ENCODE results near the gene KCNH3. TPM values are rescaled to one million over a fixed set of nuclear protein-coding genes. Genes with fewer than 3 reads are reported as not detected.

Gene KCNH3
- total RNA-seq, 1 donor from 2014 or later = 0.97 TPM

DNA sequence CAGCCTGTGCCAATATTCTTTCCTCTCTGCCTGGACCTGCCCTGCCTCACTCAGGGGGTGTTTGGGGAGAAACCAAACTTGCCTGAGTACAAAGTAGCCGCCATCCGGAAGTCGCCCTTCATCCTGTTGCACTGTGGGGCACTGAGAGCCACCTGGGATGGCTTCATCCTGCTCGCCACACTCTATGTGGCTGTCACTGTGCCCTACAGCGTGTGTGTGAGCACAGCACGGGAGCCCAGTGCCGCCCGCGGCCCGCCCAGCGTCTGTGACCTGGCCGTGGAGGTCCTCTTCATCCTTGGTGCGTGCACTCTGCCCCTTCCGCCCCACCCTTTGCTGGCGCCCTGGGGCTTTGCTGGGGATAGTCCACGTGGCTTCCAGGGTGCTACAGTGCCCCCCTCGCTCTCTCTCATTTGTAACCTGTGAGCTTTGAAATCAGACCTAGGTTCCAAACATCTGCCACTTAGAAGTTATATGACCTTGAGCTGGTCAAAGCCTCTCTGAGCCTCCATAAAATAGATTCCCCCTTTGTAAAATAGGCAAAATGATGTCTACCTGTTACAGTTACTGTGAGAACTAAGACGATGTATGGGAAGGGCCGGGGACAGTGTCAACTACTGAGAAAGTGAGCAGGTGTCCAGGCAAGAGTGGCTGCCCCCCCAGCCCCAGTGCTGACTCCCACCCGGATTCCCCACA is 4.5 kb downstream of the KCNH3 start:
- no peak for DNase-seq (ENCODE audit: low spot score)
- intact Hi-C loops (cut with DNase I) = no loop called here

DNA sequence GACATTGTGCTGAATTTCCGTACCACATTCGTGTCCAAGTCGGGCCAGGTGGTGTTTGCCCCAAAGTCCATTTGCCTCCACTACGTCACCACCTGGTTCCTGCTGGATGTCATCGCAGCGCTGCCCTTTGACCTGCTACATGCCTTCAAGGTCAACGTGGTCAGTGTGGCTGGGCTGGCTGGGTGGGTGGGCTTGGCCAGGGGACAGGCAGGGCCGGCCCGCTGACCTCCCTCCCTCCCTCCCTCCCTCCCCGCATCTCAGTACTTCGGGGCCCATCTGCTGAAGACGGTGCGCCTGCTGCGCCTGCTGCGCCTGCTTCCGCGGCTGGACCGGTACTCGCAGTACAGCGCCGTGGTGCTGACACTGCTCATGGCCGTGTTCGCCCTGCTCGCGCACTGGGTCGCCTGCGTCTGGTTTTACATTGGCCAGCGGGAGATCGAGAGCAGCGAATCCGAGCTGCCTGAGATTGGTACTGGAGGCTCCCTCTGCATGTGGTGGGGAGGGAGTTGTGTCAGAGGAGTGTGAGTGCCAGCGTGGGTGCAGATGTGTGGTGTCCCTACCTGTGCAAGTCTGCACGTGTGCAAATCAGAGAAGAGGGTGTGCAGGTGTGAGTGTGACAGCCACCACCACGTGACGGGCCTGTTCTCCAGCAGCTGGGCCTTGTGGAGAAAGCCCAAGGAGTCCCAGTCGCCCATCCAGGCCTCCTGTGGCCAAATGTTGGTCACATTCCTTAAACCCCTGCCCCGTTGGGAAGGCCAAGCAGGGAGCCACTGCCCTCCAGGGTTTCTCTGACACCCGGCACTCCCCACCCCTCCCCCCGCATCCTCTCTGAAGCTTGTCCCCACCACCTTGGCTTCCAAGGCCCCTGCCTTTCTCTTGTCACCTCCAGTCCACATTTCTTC is 5.3 kb downstream of the KCNH3 start:
- intact Hi-C loops (cut with DNase I) = no loop called here
- no peak for DNase-seq (ENCODE audit: low spot score)

DNA sequence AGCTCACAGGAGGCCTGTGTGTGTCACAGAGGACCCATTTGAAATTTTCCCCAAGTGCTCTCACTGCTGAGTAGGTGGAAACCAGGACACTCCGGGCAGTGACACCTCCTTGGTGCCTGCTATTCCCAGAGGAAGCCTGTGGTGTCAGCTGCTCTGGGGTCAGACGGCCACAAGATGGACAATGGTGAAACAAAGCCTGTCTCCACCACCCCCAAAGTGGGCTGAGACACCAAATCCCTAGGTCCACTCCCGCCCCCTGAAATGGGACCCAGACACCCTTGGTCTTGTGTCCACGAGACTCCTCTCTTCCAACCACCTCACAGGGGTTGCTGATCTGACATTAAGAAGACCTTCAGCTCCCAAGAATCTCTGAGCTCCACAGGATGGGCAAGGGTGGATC is 7.0 kb downstream of the KCNH3 start:
- DNase-seq (ENCODE audit: low spot score) = peak; percentile 50
- intact Hi-C loops (cut with DNase I) = no loop called here

DNA sequence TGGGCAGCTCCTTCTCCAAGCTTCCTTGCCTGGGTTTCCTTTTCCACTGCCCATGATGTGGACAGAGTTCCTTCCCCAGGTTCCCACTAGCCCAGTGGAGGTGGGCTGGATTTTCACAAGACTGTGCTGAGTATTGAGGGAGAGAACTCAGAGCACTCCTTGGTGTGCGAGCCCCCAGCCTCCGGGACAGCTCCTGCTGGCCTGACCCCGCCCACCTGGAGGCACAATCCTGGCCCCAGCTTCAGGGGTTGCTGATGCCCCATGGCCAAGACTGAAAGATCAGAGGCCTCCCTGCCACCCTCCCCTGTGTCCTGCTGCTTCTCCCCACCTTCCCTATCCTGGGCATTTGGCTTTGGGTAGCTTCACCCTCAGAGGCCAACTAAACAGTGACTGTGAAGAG is 7.7 kb downstream of the KCNH3 start:
- peak; percentile 51 for DNase-seq (ENCODE audit: low spot score)
- intact Hi-C loops (cut with DNase I) = no loop called here

DNA sequence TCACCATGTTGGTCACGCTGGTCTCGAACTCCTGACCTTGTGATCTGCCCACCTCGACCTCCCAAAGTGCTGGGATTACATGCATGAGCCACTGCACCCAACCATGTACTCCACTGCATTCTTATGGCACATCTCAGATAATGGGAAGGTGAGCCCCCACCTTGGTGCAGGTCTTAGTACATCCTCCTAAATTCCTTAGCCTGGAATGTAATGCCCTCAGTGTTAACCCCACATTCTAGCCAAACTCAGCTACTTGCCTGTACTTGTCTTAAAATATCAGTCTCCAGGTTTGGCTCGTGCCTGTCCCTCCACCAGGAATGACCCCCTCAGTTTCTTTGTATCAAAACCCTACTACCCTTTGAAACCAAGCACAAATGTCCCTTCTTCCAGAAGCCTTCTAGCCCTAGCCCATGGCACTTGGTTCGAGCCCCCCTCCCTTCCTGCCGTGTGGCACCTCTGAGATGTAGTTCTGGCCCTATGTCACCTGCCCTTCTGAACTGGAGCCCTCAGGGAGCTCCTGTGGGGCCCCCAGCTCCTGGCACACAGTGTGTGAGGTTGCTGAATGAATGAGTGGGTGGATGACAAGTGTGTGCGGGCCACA is 8.4 kb downstream of the KCNH3 start:
- no peak for DNase-seq (ENCODE audit: low spot score)
- intact Hi-C loops (cut with DNase I) = no loop called here

DNA sequence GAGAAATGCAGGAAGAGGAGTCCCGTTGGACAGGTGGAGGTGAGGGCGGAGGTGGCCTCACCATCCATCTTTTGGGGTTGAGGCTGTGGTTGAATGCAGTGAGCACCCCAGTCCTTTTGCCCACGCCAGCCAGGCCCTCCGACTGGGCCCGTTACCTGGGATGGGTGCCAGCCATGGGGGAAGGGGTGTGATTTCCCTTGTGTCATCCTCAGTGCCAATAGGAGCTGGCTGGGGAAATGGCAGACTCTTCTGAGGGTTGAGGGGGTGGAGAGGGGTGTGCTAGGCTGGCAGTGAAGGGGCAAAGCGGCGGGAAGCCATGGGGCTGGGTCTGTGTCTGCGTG is 9.6 kb downstream of the KCNH3 start:
- DNase-seq (ENCODE audit: low spot score) = peak; percentile 67
- intact Hi-C loops (cut with DNase I) = loop anchor here (2.0 kb wide), 1 partner anchor 32 kb away; no protein-coding TSS in a partner anchor

DNA sequence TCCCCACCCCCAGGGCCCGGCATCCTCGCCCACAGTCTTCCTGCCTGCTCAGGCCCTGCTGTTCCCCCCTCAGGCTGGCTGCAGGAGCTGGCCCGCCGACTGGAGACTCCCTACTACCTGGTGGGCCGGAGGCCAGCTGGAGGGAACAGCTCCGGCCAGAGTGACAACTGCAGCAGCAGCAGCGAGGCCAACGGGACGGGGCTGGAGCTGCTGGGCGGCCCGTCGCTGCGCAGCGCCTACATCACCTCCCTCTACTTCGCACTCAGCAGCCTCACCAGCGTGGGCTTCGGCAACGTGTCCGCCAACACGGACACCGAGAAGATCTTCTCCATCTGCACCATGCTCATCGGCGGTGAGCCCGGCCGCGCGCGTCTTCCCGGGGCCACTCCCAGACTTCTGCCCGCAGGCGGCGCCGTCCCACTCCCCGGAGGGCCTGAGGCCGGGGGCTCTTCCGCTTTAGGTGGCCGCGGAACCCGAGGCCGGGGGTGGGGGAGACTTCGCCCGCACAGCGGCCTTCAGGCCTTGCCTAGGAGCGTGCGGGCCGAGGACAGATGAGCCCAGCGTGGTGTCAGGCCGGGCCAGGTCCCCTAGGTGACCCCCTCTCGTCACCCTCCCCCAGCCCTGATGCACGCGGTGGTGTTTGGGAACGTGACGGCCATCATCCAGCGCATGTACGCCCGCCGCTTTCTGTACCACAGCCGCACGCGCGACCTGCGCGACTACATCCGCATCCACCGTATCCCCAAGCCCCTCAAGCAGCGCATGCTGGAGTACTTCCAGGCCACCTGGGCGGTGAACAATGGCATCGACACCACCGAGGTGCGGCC is 10.2 kb downstream of the KCNH3 start:
- DNase-seq (ENCODE audit: low spot score) = peak; percentile 74
- intact Hi-C loops (cut with DNase I) = loop anchor here (2.0 kb wide), 1 partner anchor 32 kb away; no protein-coding TSS in a partner anchor

DNA sequence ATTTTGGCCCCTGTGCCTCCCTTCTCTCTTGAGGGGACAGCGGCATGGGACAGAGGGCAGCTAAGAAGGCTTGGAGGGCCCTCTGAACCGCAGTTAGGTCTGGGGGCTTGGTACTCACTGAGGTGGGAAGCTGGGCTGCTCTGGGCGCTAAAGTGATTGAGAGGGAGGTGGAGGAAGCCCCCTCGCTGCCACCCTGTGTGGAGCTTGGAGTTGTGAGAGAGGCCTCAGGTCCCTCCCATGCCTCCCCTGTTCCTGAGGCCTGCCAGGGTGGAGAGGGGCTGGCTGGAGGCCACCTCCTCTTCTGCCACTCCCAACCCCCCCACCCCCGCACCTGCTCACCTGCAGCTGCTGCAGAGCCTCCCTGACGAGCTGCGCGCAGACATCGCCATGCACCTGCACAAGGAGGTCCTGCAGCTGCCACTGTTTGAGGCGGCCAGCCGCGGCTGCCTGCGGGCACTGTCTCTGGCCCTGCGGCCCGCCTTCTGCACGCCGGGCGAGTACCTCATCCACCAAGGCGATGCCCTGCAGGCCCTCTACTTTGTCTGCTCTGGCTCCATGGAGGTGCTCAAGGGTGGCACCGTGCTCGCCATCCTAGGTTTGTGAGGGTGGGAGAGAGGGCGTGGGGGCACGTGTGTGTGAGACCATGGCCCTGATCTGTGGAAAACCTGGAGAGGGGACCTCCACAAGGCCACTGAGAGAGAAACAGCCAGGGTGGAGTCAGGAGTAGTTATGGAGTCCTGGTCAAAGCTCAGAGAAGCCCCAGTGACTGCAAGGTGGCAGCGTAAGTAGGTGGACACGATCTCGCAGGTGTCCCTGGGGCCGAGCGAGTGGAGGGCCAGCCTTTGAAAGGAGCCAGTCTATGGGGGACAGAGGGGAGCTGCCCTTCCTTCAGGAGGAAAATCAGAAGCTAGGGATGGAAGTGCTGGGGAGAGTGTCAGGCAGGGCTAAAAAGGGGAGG is 11.2 kb downstream of the KCNH3 start:
- intact Hi-C loops (cut with DNase I) = loop anchor here (2.0 kb wide), 1 partner anchor 31 kb away; no protein-coding TSS in a partner anchor
- peak; percentile 66 for DNase-seq (ENCODE audit: low spot score)

DNA sequence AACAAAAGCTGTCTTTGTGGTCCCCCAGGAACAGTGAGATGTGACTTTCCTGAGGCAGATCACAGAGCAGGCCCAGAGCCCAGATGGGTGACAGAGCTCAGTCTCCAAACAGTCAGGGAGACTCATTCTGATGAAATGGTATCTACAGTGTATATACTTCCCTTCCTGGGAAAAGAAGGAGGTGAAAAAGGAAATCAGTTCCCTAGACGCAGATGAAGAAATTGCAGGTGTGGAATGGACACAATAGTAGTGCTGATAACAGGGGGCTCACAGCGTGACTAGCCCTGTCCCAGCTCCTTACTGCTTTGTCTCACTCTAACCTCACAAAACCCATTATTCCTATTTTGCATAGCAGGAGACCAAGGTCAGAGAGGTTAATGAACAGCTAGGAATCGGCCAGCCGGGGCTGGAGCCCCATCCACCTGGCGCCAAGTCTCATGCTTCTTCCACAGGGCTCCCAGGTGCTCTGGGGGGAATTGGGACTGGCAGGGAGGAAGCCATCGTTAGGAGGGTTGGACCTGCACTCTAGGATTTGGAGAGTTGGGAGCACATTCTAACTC is 11.9 kb downstream of the KCNH3 start:
- peak; percentile 44 for DNase-seq (ENCODE audit: low spot score)
- intact Hi-C loops (cut with DNase I) = no loop called here

DNA sequence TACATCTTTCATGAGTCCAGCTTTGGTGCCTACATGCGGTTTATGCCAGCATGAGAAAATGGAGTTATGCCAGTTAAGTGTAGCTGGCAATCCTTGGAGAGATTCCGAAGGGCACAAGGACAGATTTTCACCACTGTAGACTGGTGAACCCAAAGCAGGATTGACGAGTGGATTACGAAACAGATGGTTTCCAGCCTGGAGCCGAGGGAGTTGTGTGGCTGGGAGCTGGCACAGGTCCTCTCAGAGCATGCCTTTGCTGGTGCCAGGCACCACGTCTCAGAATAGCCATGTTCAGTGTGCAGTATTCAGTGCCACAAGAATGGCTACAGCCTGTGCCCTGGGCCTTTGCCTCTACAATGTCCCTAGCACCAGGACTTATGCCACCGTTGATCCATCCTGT is 13.2 kb downstream of the KCNH3 start:
- DNase-seq (ENCODE audit: low spot score) = peak; percentile 77
- intact Hi-C loops (cut with DNase I) = no loop called here

DNA sequence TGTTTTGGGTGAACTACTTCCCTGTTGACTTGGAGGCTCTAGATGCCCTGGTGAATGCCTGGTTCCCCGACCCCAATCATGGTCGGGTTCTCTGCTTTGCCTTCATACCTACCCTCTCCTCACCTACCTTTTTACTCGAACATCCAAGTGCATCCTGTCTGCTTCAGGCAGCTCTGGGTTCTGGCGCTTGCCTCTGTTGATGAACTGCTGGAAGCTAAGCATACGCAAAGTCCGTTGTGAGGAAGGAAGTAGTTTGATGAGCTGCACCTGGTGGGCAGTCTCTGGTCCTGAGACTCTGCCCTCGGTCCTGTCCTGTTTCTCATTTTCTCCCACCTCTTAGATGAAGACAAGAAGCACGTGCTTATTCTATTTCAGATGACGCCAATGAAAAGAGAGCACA is 13.6 kb downstream of the KCNH3 start:
- DNase-seq (ENCODE audit: low spot score) = no peak
- intact Hi-C loops (cut with DNase I) = no loop called here

DNA sequence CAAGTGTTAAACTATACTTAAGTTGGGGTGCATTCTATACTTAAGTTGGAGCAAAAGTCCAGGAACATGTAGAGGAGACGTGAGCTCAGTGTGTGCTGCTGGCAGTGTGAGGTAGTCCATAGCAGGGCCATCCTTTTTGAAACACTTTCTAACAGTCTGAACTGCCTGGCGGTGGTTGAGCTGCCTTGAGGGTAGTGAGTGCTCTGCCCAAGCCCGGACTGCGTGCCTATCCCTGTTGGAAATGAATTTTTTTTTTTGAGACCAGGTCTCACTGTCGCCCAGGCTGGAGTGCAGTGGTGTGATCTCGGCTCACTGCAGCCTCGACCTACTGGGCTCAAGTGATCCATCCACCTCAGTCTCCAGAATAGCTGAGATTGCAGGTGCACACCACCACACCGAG is 14.1 kb downstream of the KCNH3 start:
- intact Hi-C loops (cut with DNase I) = no loop called here
- DNase-seq (ENCODE audit: low spot score) = peak; percentile 61

DNA sequence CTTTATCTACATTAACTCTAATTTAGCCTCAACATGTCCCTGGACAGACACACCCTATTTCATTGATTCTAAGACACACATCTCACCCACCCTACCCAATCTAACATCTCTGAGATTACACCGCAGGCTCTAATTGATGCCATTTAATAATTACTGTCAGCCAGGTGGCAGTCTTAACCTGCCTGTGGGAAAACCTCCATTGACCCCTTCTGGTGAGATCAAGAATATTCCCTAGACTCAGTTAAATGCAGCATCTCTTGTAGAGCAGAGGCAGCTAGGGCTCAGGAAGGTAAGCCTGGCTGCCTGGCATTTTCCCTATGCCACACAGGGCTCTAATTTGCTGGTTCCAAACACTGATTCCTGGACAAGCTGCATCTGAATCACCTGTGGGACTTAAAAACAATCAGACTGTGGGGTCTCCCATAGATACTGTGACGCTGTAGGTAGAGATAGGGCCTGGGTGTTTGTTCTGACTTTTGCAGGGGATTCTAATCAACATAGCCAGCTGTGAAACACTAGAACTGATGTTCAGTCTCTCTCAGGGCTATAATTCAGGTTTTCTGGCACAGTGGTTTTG is 14.8 kb downstream of the KCNH3 start:
- intact Hi-C loops (cut with DNase I) = no loop called here
- DNase-seq (ENCODE audit: low spot score) = no peak

DNA sequence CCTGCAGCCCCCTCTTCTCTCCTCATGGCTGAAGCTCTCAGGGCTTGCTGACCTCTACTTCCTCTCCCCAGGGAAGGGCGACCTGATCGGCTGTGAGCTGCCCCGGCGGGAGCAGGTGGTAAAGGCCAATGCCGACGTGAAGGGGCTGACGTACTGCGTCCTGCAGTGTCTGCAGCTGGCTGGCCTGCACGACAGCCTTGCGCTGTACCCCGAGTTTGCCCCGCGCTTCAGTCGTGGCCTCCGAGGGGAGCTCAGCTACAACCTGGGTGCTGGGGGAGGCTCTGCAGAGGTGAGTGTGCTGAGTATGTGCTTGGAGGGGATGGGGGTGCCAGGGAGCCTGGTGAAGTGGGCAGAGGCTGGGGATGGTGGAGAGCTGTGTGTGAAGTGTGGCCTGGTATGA is 15.4 kb downstream of the KCNH3 start:
- no peak for DNase-seq (ENCODE audit: low spot score)
- intact Hi-C loops (cut with DNase I) = no loop called here

DNA sequence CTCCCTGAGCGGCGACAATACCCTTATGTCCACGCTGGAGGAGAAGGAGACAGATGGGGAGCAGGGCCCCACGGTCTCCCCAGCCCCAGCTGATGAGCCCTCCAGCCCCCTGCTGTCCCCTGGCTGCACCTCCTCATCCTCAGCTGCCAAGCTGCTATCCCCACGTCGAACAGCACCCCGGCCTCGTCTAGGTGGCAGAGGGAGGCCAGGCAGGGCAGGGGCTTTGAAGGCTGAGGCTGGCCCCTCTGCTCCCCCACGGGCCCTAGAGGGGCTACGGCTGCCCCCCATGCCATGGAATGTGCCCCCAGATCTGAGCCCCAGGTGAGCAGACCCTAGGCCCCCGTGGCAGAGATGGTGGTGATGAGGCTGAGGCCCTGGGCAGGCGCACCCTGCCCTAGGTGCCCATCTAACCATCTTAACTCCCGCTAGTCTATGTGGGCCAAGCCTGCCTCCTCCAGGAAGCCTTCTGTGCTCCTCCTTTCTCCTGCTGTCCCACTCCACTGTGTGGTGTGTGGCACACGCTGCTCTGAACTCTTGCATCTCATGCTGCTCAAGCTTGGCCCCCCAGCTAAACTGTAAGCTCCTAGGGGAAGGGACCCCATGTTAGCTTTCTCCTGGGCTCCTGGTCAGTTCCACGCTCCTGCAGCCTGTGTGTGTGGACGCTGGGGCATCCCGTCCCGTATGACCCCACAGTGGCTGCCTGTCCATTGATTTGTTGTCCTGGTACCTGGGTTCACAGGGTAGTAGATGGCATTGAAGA is 17.0 kb downstream of the KCNH3 start:
- intact Hi-C loops (cut with DNase I) = no loop called here
- no peak for DNase-seq (ENCODE audit: low spot score)

DNA sequence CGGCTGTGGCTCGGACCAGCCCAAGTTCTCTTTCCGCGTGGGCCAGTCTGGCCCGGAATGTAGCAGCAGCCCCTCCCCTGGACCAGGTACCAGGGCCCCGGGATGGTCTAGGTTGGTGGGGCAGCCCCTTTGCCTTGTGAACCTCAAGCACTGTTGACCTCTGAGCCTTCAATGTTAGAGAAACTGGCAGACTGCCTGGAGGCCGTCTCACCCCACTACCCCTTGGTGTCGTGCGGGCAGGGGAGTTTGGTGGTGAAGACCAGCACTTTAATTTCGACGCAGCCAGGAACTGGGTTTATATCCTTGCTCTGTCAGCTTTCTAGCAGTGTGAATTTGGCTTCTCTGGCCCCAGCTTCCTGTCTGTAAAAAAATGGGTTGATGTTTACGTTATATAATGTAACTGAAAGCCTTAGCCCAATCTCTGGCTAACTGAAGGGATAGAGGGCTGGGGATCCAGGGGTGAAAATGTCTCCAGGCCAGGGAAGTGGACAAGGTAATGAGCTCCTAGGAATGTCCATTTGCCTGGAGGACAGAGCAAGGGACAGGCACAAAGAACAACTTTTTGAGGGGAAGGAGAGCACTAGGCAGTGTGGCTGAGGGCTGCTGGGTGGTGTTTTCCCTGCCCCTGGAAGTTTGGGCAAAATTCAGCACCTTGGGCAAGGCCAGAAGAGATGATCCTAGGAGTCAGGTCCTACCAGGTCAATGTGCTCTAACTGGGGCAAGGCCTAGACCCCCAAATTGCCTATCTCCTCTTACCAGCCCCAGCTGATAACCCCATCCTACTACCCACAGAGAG is 17.8 kb downstream of the KCNH3 start:
- no peak for DNase-seq (ENCODE audit: low spot score)
- intact Hi-C loops (cut with DNase I) = no loop called here
